Erythroblast (primary cell): ENCODE data around the gene APOC3.

Source experiments
- GATA1 ChIP-seq: IDR thresholded peaks from 2 replicates; pipeline ENCODE4 v1.6.1; 2011; ENCODE audit warnings: low read depth, mild to moderate bottlenecking, control low read depth, low read length, moderate library complexity
- POLR2A ChIP-seq: IDR thresholded peaks from 2 replicates; pipeline ENCODE4 v1.6.1; 2011; ENCODE audit warnings: mild to moderate bottlenecking, low read length

GRCh38 chr11:116833491-116833815 is 3.7 kb downstream of the APOC3 start:
- TF ChIP-seq POLR2A (no peak), GATA1 (no peak)
